Measurements from ENCODE around the gene KCNH2.
"Not testable (repeated sequence)": the region's sequence is repeated elsewhere in the genome, so short reads cannot be mapped to it uniquely, and the experiment has no call there.

KCNH2 gene

DNA sequence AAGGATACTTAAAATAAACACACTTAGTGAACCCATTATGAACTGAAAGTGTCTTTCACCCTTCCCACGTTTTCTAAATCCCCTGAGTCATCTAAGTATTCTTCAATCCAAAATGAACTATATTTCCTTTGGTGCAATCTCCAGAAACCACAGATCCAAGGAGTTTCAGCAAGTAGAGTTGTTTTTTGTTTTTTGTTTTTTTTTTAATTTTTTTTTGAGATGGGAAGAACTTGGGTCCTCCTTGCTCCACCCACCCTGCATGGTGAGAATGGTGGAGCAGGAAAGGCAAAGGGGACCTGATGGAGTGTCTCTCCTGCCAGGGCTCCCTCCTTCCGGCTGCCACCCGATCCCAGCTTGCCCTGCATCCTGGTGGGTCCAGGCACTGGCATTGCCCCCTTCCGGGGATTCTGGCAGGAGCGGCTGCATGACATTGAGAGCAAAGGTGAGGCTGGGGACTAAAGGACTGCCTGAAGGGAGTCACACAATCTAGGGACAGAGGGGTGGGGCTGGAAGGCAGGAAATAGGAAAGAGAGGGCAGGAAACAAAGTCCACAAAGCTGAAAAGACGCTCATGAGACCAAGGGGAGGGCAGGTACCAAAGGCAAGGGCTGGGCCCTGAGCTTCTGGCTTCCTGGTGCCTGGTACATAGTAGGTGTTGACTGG lies 34.0 kb upstream of the KCNH2 start:
- DNase-seq, result no peak

DNA sequence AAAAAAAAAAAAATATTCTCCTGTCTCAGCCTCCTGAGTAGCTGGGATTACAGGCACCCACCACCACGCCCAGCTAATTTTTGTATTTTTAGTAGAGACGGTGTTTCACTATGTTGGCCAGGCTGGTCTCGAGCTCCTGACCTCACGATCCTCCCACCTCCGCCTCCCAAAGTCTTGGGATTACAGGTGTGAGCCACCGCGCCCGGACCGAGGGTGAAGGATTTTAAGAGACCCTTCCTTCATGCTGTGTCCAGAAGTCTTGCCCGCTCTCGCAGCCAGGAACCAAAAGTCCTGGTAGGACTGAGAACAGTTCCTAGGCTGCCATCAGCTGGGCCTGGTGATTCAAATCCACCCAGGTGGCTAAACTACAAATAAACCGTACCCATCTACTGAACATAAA lies 33.5 kb upstream of the KCNH2 start:
- not testable (repeated sequence) for DNase-seq

DNA sequence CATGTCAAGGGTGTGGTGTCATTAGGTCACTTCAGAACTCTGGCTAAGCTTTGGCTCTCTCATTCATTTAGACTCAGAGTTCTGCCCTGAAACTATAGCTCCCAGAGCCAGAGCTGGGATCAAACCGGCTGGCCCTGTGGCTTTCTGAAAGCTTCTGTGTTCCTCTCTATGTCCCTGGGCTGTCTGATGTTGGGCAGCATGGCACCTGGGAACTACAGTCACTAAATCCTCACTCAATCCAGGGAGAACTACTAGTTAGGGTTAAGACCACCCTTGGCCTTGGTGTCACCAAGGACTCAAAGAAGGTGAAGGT lies 32.9 kb upstream of the KCNH2 start:
- no peak for DNase-seq

DNA sequence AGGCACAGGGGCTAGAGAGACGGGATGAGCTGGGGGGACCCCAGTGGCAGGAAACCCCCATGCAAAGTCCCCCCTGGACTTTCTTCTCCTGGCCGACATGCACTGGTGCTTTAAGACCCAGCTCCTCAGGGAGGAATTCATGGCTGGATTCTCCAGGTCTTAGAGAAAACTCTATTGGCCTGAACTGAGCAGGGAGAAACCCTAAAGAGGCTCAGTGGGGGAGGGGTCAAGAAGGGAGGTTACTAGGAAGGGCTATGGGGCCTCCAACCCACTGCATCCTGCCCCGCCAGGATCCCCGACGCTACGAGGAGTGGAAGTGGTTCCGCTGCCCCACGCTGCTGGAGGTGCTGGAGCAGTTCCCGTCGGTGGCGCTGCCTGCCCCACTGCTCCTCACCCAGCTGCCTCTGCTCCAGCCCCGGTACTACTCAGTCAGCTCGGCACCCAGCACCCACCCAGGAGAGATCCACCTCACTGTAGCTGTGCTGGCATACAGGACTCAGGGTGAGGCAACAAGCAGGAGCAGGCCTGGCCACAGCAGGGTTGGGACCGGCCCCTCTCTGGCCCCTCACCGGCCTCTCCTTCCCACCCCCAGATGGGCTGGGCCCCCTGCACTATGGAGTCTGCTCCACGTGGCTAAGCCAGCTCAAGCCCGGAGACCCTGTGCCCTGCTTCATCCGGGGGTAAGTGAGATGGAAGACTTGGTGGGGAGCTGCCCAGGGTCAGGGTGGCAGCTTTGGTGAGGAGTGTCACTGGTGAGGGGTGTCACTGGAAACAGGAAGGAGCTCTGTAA lies 32.4 kb upstream of the KCNH2 start:
- DNase-seq, result no peak

DNA sequence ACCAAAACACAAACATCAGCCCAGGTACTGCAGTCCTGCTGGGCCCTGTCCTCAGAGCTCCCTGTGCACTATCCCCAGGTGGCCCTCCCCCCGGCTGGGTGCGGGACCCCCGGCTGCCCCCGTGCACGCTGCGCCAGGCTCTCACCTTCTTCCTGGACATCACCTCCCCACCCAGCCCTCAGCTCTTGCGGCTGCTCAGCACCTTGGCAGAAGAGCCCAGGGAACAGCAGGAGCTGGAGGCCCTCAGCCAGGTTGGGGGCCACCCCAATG lies 31.9 kb upstream of the KCNH2 start:
- DNase-seq, result no peak

DNA sequence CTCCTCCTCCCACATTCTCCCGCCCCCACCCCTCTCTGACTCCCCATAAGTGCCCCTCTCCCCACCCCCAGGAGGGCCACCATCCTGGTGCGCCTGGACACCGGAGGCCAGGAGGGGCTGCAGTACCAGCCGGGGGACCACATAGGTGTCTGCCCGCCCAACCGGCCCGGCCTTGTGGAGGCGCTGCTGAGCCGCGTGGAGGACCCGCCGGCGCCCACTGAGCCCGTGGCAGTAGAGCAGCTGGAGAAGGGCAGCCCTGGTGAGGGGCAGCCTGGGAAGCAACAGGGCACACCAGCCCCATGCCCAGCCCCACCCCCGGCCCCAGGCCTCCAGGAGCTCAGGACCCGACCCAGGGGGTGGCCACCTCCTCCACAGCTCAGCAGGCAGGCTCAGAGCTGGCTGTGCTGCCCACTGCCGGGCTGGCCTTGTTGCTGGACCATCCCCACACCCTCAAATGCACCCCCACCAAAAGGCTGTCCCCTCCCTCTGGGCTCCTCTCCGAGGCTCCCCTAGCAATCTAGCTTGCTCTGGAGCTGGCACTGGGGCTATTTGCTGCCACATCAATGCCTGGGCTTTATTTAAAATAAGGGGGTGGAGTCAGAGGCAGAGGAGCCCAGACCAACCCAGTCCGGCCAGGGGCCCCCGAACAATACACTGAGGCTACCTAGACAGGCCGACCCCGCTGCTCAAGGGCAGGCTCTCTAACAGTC lies 31.4 kb upstream of the KCNH2 start:
- DNase-seq, result no peak

DNA sequence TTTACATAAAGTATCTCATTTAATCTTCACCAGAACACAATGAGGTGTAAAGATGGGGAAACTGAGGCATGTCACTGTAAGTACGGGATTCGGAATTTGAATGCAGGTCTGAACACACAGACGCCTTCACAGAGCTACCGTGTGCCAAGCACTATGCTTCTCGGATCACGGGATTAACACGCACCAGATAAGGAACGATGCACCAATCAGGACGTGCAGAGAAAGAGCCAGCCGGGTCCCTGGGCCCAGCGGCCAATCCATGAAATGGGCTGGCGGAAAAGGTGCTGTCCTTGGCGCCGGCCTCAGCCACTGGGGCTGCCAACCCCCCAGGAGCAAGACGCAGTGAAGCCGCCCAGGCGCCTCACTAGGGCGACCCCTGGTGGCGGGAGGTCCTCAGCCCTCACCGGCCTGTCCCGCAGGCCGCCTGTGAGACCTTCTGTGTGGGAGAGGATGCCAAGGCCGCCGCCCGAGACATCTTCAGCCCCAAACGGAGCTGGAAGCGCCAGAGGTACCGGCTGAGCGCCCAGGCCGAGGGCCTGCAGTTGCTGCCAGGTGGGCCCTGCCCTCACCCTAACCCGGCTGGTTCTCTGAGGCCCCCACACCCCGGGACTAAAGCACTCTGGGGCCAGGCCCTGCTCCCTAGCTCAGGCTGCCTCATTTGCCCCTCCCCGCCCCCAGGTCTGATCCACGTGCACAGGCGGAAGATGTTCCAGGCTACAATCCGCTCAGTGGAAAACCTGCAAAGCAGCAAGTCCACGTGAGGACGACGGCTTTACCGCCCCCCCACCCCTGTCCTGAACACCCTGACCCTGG lies 30.6 kb upstream of the KCNH2 start:
- DNase-seq, result peak; percentile 84

DNA sequence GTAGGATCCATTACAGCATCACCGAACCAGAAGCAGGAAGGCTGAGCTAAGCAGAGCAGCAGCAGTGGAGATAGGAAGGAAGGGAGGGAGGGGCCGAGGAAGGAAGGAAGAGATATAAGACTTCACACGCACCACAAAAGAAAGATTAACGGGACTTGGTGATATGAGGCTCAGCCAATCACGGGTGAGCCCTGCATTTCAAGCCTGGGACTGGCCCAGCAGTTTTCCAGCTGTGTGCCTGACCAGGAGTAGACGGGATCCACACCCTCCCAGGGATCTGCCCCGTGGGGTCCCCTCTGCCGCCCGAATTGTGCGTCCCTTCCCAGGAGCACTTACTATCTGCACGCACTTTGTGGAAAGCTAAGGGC lies 30.0 kb upstream of the KCNH2 start:
- peak; percentile 90 for DNase-seq

DNA sequence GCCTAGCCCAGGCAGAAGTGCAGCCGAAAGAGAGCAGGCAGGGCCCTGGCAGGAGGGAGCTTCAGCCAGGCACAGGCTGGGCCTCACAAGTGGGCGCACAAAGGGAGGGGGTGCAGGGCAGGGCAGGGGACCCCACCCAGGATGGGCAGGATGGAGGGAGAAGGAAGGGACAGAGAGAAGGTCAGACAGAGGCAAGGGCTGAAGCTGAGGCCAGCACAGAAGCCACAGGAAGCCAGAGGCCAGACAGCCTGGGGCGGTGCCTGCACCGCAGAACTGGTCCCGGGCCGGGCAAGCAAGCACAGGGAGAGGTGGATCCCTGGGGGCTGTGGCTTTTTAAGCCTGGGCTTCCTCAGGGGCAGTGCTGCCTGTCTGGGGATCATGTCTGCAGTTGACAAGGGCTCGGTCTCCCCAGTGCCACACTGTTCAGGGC lies 29.4 kb upstream of the KCNH2 start:
- DNase-seq, result no peak

DNA sequence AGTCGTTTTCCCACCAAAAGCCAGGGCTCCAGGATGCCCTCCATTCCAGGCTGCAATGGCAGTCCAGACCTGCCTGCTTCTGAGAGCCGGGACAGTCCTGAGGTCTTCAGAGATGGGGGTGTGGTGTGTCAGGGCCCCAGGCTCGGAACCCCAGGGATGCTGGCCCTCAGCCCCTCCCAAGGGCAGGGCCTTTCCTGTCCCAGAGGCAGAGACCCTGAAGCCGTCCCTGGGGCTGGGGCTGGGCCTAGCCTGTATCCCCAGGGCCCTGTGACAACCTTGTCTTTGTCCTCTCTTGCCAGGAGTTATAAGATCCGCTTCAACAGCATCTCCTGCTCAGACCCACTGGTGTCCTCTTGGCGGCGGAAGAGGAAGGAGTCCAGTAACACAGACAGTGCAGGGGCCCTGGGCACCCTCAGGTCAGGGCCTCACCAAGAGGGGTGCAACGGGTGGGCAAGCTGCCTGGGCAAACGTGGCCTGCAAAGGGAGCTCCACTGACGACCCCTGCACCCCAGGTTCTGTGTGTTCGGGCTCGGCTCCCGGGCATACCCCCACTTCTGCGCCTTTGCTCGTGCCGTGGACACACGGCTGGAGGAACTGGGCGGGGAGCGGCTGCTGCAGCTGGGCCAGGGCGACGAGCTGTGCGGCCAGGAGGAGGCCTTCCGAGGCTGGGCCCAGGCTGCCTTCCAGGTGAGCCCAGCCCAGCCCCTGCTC lies 28.6 kb upstream of the KCNH2 start:
- no peak for DNase-seq

DNA sequence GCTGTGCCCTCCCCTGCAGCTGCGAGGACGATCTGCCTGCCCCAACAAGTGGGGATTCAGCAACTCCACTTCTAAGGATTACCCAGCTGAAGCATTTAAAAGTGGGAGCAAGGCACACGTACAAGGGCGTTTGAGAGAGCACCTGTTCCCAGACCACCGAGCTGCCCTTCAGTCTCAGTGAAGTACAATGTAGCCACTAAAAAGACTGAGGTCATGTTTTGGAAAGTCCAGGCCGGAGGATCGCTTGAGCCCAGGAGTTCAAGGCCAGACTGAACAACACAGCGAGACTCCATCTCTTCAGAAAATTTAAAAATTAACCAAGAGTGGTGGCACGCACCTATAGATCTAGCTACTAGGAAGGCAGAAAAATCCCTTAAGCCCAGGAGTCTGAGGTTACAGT lies 27.4 kb upstream of the KCNH2 start:
- no peak for DNase-seq

DNA sequence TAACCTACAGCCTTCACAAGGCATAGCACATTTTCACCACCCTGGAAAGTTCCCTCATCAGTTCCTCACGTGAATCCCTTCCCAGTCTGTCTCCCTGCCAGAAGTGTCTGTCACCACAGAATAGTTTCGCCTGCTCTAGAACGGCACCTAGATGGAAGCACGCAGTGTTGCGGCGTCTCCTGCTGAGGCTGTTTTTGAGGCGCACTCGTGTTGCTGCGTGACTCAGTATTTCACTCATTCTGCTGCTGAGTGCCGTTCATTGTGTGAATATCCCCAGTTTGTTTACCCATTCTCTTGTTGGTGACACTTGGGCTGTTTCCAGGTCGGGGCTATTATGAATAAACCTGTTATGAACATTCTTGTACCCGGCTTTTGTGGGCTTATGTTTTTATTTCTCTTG lies 25.5 kb upstream of the KCNH2 start:
- DNase-seq, result no peak

DNA sequence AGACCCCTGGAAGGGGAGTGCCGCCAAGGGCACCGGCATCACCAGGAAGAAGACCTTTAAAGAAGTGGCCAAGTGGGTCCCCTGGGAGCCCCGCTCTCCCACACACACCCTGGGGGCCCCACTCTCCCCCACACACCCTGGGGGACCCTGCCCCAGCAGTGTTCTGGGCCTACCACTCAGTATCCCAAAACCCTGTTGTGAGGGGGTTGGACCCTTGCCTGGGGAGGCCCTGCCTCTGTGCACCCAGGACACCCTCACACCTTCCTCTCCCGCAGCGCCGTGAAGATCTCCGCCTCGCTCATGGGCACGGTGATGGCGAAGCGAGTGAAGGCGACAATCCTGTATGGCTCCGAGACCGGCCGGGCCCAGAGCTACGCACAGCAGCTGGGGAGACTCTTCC lies 23.4 kb upstream of the KCNH2 start:
- DNase-seq, result no peak

DNA sequence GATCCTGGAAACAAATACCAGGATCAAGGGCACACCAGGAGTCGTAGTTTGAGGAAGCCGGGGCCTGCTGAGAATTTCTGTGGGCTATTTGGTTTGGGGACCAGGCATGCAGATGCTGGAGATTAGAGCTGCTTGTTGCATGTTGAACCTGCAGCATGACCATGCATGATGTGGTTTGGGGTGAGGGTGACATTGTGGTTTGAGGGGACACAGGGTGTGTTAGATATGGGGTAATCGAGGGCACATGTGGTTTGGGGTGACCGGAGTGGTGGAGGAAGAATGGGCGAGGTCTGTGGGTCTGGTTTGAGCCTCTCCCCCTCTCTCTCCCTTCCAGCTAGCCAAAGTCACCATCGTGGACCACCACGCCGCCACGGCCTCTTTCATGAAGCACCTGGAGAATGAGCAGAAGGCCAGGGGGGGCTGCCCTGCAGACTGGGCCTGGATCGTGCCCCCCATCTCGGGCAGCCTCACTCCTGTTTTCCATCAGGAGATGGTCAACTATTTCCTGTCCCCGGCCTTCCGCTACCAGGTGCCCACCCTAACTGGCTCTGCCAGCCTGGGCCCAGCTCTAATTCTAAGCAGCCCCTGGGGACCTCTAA lies 22.9 kb upstream of the KCNH2 start:
- DNase-seq, result peak; percentile 71

DNA sequence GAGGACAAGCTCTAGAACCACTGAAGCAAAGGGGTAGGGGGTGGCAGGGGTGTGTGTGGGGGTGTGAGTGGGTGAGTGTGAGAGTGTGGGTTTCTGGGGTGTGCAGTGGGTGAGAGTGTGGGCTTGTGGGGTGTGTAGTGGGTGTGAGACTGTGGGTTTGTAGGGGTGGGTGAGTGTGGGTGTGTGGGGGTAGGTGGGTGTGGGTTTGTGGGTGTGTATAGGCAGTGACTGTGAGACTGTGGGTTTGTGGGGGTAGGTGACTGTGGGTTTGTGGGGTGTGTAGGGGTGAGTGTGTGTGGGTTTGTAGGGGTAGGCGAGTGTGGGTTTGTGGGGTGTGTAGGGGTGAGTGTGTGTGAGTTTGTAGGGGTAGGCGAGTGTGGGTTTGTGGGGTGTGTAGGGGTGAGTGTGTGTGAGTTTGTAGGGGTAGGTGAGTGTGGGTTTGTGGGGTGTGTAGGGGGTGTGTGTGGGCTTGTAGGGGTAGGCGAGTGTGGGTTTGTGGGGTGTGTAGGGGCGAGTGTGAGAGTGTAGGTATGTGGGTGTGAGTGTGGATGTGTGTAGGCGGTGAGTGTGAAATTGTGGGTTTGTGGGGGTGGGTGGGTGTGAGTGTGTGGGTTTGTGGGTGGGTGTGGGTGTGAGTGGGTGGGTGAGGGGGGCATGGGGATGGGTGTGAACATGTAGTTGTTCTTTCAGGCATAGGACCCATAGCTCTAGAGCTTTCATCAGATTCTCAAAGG lies 21.5 kb upstream of the KCNH2 start:
- DNase-seq, result no peak

DNA sequence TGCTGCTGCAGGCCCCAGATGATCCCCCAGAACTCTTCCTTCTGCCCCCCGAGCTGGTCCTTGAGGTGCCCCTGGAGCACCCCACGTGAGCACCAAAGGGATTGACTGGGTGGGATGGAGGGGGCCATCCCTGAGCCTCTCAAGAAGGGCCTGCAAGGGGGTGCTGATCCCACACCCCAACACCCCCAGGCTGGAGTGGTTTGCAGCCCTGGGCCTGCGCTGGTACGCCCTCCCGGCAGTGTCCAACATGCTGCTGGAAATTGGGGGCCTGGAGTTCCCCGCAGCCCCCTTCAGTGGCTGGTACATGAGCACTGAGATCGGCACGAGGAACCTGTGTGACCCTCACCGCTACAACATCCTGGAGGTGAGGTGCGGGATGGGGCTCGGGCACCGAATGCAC lies 20.9 kb upstream of the KCNH2 start:
- DNase-seq, result no peak

DNA sequence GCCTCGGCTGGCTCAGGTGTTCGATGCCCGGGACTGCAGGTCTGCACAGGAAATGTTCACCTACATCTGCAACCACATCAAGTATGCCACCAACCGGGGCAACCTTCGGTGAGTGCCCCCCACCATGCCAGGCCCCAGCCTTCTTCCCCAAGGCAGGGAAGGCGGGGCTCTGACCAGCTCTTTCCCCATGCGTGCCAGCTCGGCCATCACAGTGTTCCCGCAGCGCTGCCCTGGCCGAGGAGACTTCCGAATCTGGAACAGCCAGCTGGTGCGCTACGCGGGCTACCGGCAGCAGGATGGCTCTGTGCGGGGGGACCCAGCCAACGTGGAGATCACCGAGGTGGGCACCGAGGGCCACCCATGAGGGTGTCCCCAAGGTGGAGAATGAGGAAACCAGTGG lies 20.2 kb upstream of the KCNH2 start:
- DNase-seq, result no peak

DNA sequence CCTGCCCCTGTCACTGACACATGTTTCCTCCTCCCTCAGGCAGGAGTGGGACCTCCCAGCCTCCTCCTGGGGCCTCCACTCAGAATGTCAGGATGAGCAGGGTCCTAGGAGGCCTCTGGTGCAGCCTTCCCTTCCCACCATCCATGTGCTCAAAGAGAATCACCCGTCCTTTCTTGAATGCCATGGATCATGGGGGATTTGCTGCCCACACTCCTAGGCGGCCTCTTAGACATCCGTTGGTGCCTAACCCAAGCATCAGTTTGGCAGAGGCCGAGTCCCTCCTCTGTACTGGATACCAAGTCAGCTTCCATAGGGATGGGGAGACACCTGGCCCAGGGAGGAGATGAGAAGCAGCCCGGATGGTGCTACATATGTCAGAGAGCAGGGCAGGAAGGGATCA lies 19.7 kb upstream of the KCNH2 start:
- DNase-seq, result no peak

DNA sequence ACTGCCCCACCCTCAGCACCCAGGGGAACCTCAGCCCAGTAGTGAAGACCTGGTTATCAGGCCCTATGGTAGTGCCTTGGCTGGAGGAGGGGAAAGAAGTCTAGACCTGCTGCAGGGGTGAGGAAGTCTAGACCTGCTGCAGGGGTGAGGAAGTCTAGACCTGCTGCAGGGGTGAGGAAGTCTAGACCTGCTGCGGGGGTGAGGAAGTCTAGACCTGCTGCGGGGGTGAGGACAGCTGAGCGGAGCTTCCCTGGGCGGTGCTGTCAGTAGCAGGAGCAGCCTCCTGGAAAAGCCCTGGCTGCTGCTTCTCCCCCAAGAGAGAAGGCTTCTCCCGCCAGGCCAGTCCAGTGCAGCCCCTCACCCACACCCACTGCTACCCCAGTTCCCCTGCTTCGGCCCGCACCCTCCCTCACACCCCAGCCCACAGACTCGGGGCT lies 19.0 kb upstream of the KCNH2 start:
- DNase-seq, result no peak

DNA sequence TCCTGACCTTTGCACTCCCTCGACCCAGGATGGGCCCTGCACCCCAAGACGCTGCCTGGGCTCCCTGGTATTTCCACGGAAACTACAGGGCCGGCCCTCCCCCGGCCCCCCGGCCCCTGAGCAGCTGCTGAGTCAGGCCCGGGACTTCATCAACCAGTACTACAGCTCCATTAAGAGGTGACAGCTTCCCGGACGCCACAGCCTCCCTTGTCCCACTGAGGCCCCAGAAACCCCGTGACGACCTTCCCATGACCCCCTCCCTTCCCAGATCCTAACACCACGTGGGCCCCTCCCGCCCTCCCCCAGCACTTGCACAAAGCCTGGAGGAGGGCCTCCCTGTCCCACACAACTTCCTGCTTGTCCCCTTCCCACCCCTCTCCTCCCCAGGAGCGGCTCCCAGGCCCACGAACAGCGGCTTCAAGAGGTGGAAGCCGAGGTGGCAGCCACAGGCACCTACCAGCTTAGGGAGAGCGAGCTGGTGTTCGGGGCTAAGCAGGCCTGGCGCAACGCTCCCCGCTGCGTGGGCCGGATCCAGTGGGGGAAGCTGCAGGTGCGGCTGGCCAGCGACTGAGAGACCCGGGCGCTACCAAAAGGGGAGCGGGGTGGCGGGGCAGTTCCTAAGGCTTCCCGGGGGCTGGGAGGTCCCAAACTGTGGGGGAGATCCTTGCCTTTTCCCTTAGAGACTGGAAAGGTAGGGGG lies 18.4 kb upstream of the KCNH2 start:
- DNase-seq, result no peak

DNA sequence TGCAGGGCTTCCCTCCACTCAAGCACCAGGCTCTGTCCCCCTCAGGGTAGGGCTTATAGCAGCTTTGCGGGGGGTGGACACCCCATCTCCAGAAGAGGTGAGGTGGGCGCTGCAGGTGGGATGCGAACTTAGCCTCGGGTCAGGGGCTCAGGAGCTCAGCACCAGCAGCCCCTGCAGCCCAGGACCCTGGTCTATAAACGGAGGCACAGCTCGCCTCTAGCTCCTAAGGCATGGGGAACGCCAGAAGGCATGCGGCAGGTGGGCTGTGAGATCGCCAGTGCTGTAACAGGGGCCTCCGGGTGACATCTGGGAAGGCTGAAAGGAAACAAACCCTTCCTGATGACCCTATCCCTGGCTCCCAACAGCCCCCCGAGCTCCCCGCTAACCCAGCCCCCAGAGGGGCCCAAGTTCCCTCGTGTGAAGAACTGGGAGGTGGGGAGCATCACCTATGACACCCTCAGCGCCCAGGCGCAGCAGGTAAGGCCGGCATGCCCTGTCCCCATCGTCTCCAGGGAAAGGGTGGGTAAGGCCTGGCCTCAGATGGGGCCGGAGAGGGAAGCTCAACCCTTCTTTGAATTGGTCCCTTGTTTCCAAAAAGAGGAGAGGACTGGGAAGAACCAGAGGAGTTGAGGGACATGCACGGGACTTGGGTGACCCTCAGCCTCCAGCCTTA lies 16.9 kb upstream of the KCNH2 start:
- no peak for DNase-seq
